Keratinocyte (primary cell): ENCODE measurements around the gene ARHGDIA. TPM values are rescaled to one million over a fixed set of nuclear protein-coding genes. Genes with fewer than 3 reads are reported as not detected.

Source experiments
- DNase-seq: peaks from one replicate; pipeline ENCODE4 v3.0.0-alpha.2; 2011; ENCODE audit warnings: low read depth, missing footprints, low spot score
- FAIRE-seq: peaks from 2 replicates; lab custom pipeline; 2011; peaks lifted over from hg19 to GRCh38; lab: Jason Lieb, UNC
- H2AFZ ChIP-seq: 2 replicates; pipeline ENCODE4 v1.6.0; 2012; ENCODE audit warnings: low read length, control low read depth, inconsistent platforms; ENCODE audit not compliant: control insufficient read depth
- H3K27ac ChIP-seq: 2 replicates; pipeline ENCODE4 v1.5.1; 2011; ENCODE audit warnings: low read length; ENCODE audit not compliant: control insufficient read depth, insufficient read depth
- H3K27me3 ChIP-seq: 3 replicates; pipeline ENCODE4 v1.6.0; 2011; ENCODE audit warnings: low read length; ENCODE audit not compliant: control insufficient read depth, insufficient read depth; ENCODE audit errors: extremely low read depth
- H3K36me3 ChIP-seq, 2 experiments: 2 replicates in 1 of 2; 3 replicates in 1 of 2; pipeline ENCODE4 v1.5.1; 2011; ENCODE audit warnings: low read length in 2 of 2, mild to moderate bottlenecking in 1 of 2; ENCODE audit not compliant: control insufficient read depth in 2 of 2, insufficient read depth in 2 of 2; ENCODE audit errors: extremely low read depth in 1 of 2
- H3K4me1 ChIP-seq: 3 replicates; pipeline ENCODE4 v1.5.1; 2011; ENCODE audit warnings: low read length; ENCODE audit not compliant: control insufficient read depth, insufficient read depth; ENCODE audit errors: extremely low read depth
- H3K4me2 ChIP-seq: 3 replicates; pipeline ENCODE4 v1.6.0; 2011; ENCODE audit warnings: low read depth, low read length; ENCODE audit not compliant: control insufficient read depth, insufficient read depth; ENCODE audit errors: extremely low read depth
- H3K4me3 ChIP-seq, 3 experiments: fragments of 200-600 bp in 1 of 3; sonication (generic) in 1 of 3; 2 replicates in 2 of 3; 3 replicates in 1 of 3; pipeline ENCODE4 v1.5.1; 2011 to 2016; ENCODE audit warnings: low read length in 3 of 3, mild to moderate bottlenecking in 3 of 3, control low read depth in 2 of 3, inconsistent platforms in 1 of 3, low read depth in 1 of 3, mixed read lengths in 1 of 3, mixed run types in 1 of 3, moderate library complexity in 1 of 3; ENCODE audit not compliant: control insufficient read depth in 2 of 3, insufficient read depth in 2 of 3; ENCODE audit errors: extremely low read depth in 1 of 3
- H3K79me2 ChIP-seq: 2 replicates; pipeline ENCODE4 v1.6.0; 2012; ENCODE audit warnings: low read length; ENCODE audit not compliant: control insufficient read depth, insufficient read depth
- H3K9ac ChIP-seq: 3 replicates; pipeline ENCODE4 v1.6.0; 2011; ENCODE audit warnings: low read length; ENCODE audit not compliant: control insufficient read depth, insufficient read depth; ENCODE audit errors: extremely low read depth
- H3K9me1 ChIP-seq: 3 replicates; pipeline ENCODE4 v1.6.0; 2011; ENCODE audit warnings: low read length; ENCODE audit not compliant: control insufficient read depth, insufficient read depth; ENCODE audit errors: extremely low read depth
- H3K9me3 ChIP-seq: 2 replicates; pipeline ENCODE4 v1.5.1; 2012; ENCODE audit warnings: low read depth, low read length; ENCODE audit not compliant: control insufficient read depth
- H4K20me1 ChIP-seq: 3 replicates; pipeline ENCODE4 v1.6.0; 2011; ENCODE audit warnings: low read length; ENCODE audit not compliant: control insufficient read depth, insufficient read depth; ENCODE audit errors: extremely low read depth
- CTCF ChIP-seq, 3 experiments: IDR thresholded peaks in 1 of 3; conservative IDR thresholded peaks in 1 of 3; optimal IDR thresholded peaks in 1 of 3; 2 replicates in 2 of 3; 3 replicates in 1 of 3; pipeline versions ENCODE3 to v1.5.1; 2011; ENCODE audit warnings: low read length in 3 of 3, mild to moderate bottlenecking in 3 of 3, moderate library complexity in 2 of 3, control low read depth in 1 of 3, inconsistent platforms in 1 of 3; ENCODE audit not compliant: insufficient read depth in 2 of 3; ENCODE audit errors: extremely low read depth in 1 of 3
- EZH2 ChIP-seq: IDR thresholded peaks from one replicate; pipeline ENCODE4 v1.6.1; 2012; ENCODE audit warnings: inconsistent platforms, mild to moderate bottlenecking, low read length, moderate library complexity
- dilution Hi-C: fragments of 300-500 bp; cut with MboI; formaldehyde crosslinking; loops from one replicate; pipeline ENCODE4 v1.7.0; 2020; ENCODE audit warnings: low sequenced_read_pairs; ENCODE audit not compliant: extremely low pct_ligation_motif_present
- polyA plus RNA-seq, 5 experiments: library from polyadenylated mRNA; depleted of rRNA in 3 of 5; stranded (reverse) in 3 of 5; stranded (forward) in 1 of 5; unstranded in 1 of 5; fragments of >200 nt; gene quantifications; 1 replicate in 1 of 5; 2 replicates in 3 of 5; 3 replicates in 1 of 5; pipeline versions ENCODE4 v1.2.1 to v1.2.3, GENCODE V29; 2011 to 2012; ENCODE audit warnings: missing spikeins in 2 of 5, low read depth in 1 of 5, low replicate concordance in 1 of 5

Gene ARHGDIA
- polyA plus RNA-seq, 1 donor (not counting 4 experiments of a cell fraction or from before 2014, with no cell fraction given): 65.7 TPM

GRCh38 chr17:81828656-81829055 lies 42.5 kb downstream of the ARHGDIA start:
- Histone ChIP-seq H3K4me1 (peaks cover 18% of the 10 kb centered on the region), H4K20me1 (no peaks in the 10 kb centered on the region)
- dilution Hi-C loops: no loop called here

DNA sequence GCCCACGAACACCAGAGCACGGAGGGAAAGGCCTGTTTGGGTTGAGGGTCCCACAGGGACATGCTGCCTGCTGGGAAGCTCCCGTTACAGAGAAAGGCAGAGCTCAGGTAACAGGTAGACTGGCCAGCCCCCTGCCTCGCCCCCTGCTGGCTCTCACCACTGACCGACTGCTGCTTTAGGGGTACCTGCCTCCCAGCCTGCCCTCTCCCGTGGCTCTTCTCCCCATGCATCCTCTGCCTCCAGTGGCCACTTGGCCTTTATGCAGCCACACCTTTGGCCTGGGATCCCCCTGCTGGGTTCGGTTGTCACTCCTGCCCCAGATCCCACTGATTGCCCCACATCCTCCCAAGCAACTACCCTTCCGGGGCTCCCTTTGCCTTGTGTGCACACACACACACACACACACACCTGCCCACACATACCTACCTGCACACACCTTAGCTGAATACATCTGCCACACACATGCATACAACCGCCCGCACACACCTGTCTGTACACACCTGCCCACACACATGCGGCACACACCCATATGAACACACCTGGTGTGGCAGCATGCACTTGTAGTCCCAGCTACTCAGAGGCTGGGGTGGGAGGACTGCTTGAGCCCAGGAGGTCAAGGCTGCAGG lies 45.2 kb downstream of the ARHGDIA start:
- no peaks in the 10 kb centered on the region for H3K9me3 ChIP-seq
- H3K9me1 ChIP-seq: no peaks in the 10 kb centered on the region
- H3K4me3 ChIP-seq: no peak overlapping the region
- TF ChIP-seq EZH2: no peak
- TF ChIP-seq CTCF (optimal IDR thresholded peaks at IDR 0.05 in 1 of 3, IDR thresholded peaks at IDR 0.05 in 1 of 3, conservative IDR thresholded peaks at IDR 0.05 in 1 of 3; ENCODE audit: extremely low read depth in 1 of 3, insufficient read depth in 2 of 3, low read length in 3 of 3): no peak
- H3K27me3 ChIP-seq: no peaks in the 10 kb centered on the region
- no peaks in the 10 kb centered on the region for H3K79me2 ChIP-seq
- no peak overlapping the region for H3K9ac ChIP-seq
- H2AFZ ChIP-seq: no peak overlapping the region
- DNase-seq (no peak), FAIRE-seq (no peak)
- no peak overlapping the region for H3K27ac ChIP-seq
- dilution Hi-C loops: no loop called here
- H3K4me2 ChIP-seq: no peak overlapping the region
- H3K36me3 ChIP-seq: peaks cover 0 to 1% of the 10 kb centered on the region in 2 experiments
- H4K20me1 ChIP-seq: no peaks in the 10 kb centered on the region
- peaks cover 20% of the 10 kb centered on the region for H3K4me1 ChIP-seq

More at GRCh38 chr17:81828656-81829055, 42.5 kb downstream of the ARHGDIA start:
- peaks cover under 1% of the 10 kb centered on the region for H3K79me2 ChIP-seq
- no peaks in the 10 kb centered on the region for H3K9me1 ChIP-seq
- TF ChIP-seq EZH2 (no peak), CTCF (optimal IDR thresholded peaks at IDR 0.05 in 1 of 3, IDR thresholded peaks at IDR 0.05 in 1 of 3, conservative IDR thresholded peaks at IDR 0.05 in 1 of 3; ENCODE audit: extremely low read depth in 1 of 3, insufficient read depth in 2 of 3, low read length in 3 of 3) (no peak)
- no peak overlapping the region for H3K4me3 ChIP-seq
- no peaks in the 10 kb centered on the region for H3K27me3 ChIP-seq
- H3K9me3 ChIP-seq: no peaks in the 10 kb centered on the region
- H3K4me2 ChIP-seq: no peak overlapping the region
- no peak overlapping the region for H2AFZ ChIP-seq
- FAIRE-seq: no peak
- H3K27ac ChIP-seq: no peak overlapping the region
- no peak overlapping the region for H3K9ac ChIP-seq
- no peaks in the 10 kb centered on the region for H3K36me3 ChIP-seq
- DNase-seq: no peak
